KBM-7 (cell line): ENCODE measurements around the gene SAV1.
"Not testable (repeated sequence)": the region's sequence is repeated elsewhere in the genome, so short reads cannot be mapped to it uniquely, and the experiment has no call there.

ENCODE experiments used
- DNase-seq: peaks from one replicate; pipeline ENCODE4 v3.0.0-alpha.2; 2015
- in situ Hi-C: fragments of 300-500 bp; cut with MboI; formaldehyde crosslinking; loops from 2 replicates; pipeline ENCODE4 v1.14.3; 2020; ENCODE audit warnings: low sequenced_read_pairs, low pct_unique_long_range_greater_than_20kb, mixed read lengths

Gene SAV1

DNA sequence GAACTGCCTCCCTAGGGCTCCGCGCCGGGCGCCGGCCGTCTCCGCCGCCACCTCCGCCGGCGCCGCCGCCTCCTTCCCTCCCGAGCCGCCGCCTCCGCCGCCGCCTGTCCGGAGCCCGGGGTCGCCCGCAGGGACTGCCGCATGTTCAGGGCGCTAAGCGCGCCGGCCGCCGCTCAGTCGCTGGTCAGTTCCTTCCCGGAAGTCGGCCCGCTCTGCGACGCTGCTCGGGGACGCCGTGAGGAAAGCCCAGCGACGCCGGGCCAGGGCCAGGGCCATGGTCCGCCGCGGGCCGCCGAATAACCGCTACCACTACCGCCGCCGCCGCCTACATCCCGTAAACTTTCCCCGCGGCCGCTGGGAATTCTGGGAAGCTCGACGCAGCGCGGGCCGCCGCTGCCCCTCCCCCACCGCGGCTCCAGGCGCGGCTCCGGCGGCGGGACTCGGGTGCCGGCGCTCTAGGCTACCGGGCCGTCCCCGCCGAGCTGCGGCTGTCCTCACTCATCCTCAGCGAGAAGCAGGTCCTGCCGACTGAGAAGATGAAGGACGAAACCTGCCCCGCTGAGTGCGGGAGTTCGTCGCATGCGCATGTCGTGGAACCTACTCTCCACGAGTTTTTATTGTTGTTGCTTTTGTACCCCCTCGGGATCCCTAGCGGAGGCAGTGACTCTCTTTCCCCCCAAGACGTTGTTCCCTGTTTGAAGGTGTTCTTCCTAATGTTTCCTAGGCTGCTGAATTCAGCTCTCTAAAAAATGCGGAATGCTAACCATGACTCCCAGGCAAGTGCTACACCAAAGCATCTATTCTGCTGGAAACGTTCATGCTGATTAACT is at the start of gene SAV1:
TSS of gene SAV1 (minus strand) at position 311 of the 830 bp plus-strand sequence. CDS start 339 bp downstream, outside the sequence.
- DNase-seq: peak; percentile 73

GRCh38 chr14:50717811-50718210 is 49.7 kb upstream of the SAV1 start:
- in situ Hi-C loops: no loop called here
- no peak for DNase-seq

More for the DNA sequence above, at the start of gene SAV1:
- in situ Hi-C loops: no loop called here

DNA sequence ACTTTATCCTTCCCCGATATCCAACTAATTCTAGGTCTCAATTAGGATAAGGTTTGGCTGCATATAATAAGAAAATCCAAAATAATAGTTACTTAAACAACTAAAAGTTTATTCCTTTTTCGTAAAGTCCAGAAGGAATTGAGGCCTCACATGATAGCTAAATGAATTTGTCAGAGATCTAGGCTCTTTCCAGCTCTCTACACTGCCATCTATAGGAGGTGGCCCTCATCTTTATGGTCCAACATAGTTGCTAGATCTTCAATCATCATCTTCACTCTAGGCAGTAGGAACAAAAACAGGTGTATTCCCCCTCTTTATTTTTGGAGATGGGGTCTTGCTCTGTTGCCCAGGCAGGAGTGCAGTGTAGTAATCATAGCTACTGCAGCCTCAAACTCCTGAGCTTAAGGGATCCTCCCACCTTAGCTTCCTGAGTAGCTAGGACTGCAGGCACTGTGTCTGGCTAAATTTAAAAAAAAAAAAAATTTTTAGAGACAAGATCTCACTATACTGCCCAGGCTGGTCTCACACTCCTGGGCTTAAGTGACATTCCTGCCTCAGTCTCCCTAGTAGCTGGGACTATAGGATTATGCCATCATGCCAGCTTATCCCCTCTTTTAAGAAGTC is 46.5 kb upstream of the SAV1 start:
- in situ Hi-C loops: no loop called here
- peak; percentile 50 for DNase-seq

- no peak for DNase-seq
- in situ Hi-C loops: no loop called here
Observed at GRCh38 chr14:50711043-50711442, 42.9 kb upstream of the SAV1 start.

GRCh38 chr14:50705026-50705593 is 37.0 kb upstream of the SAV1 start:
- no peak for DNase-seq
- in situ Hi-C loops: no loop called here

- DNase-seq: no peak
- in situ Hi-C loops: no loop called here
Observed at GRCh38 chr14:50704454-50705010, 36.4 kb upstream of the SAV1 start.

DNA sequence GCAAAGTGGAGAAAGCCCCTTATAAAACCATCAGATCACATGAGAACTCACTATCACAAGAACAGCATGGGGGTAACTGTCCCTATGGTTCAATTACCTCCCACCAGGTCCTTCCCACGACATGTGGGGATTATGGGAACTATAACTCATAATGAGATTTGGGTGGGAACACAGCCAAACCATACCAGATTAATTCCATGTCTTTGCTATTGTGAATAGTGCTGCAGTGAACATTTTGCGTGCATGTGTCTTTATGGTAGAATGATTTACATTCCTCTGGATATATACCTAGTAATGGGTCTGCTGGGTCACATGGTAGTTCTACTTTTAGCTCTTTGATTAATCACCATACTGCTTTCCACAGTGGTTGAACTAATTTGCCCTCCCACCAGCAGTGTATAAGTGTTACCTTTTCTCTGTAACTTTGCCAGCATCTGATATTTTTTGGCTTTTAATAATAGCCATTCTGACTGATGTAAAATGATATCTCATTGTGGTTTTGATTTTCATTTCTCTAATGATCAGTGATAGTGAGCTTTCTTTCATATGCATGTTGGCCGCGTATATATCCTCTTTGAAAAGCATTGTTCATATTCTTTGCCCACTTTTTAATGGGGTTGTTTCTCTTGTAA is 29.7 kb upstream of the SAV1 start:
- no peak for DNase-seq
- in situ Hi-C loops: no loop called here

- in situ Hi-C loops: not testable (repeated sequence)
Observed at GRCh38 chr14:50694260-50694659, 26.2 kb upstream of the SAV1 start.

GRCh38 chr14:50688875-50689274 is 20.8 kb upstream of the SAV1 start:
- DNase-seq: no peak

More at GRCh38 chr14:50694260-50694659, 26.2 kb upstream of the SAV1 start:
- not testable (repeated sequence) for DNase-seq

GRCh38 chr14:50679674-50680073 is 11.6 kb upstream of the SAV1 start:
- in situ Hi-C loops: no loop called here
- DNase-seq: no peak

More at GRCh38 chr14:50688875-50689274, 20.8 kb upstream of the SAV1 start:
- in situ Hi-C loops: no loop called here

DNA sequence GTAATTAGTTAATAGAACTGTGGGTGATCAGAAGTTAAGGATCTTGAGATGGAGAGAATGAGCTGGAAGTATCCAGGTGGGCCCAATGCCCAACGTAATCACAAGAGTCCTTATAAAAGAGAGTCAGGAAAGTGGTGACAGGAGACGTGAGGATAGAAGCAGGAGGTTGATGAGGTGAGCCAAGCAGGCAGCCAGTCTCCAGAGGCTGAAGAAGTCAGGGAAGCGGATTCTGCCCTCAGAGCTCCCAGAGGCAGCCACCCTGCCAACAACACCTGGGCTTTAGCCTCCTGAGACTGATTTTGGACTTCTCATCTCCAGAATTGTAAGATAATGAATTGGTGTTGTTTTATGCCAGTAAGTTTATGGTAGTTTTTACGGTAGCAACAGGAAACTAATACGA is 10.1 kb upstream of the SAV1 start:
- no peak for DNase-seq

GRCh38 chr14:50677527-50678063 is 9.5 kb upstream of the SAV1 start:
- in situ Hi-C loops: no loop called here
- DNase-seq: peak; percentile 85

More for the DNA sequence above, 10.1 kb upstream of the SAV1 start:
- in situ Hi-C loops: no loop called here

DNA sequence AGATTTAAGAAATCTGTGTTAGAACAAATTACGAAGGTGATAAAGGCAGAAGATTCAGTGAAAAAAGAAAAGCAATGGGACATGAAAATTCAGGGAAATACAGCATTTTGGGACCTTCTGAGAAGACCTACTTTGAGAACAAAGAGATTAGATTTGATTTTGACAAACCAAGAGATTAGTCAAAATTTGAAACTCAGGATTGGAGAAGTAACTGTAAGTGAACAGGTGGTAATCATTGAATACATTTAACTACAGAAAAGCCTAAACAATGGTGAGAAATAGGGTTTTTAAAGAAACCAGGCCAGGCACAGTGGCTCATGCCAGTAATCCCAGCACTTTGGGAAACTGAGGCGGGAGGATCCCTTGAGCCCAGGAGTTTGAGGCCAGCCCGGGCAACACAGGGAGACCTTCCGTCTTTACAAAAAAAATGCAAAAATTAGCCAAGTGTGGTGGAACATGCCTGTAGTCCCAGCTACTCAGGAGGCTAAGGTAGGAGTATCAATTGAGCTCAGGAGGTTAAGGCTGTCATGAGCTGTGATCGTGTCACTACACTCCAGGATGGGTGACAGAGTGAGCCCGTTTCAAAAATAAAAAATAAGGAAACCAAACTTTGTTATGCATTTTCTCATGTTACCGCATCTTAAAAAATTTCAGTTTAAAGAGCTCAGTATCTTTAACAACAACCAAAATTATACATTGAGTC is 8.9 kb upstream of the SAV1 start:
- DNase-seq: no peak
- in situ Hi-C loops: no loop called here

- in situ Hi-C loops: no loop called here
- no peak for DNase-seq
Observed at GRCh38 chr14:50675597-50675996, 7.5 kb upstream of the SAV1 start.

DNA sequence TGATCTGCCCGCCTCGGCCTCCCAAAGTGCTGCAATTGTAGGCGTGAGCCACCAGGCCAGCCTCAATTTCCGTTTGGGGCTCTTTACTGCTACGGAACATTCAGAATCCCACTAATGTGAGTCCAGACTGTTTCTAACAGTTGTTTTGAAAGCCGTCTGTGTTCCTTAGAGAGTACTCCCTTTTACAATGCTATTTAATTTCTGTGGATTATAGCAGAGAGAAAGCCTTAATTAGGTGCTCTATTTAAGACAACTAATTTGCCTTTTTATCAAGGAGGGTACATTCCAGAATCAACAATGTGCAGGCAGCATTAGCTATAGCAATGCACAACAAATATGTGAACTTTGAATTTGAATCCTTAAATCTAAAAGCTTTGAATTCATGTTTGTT is 2.8 kb upstream of the SAV1 start:
- no peak for DNase-seq
- in situ Hi-C loops: no loop called here

DNA sequence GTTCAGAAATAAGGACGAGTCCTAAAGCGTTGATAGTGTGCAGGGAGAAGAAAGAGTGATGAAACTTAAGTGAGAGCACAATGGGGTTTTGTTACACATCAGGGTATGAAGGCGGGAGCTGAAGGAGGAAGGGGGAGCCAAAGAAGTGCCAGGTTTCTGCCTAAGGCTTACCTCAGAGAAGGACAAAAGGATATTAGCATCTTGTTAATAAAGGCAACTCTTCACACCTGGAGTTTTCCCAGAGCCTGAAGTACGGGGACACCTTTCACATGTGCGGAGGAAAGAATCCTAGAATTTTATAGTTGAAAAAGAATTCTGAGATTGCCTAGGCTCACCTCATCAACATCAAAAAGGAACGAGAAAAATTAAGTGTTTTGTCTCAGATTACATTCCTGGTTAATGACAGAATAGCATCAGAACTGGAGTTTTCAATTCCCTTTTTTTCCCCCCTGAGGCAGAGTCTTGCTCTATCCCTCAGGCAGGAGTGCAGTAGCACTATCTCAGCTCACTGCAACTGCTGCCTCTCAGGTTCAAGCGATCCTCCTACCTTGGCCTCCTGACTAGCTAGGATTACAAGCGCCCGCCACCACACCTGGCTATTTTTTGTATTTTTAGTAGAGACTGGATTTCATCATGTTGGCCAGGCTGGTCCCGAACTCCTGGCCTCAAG is 2.2 kb upstream of the SAV1 start:
- no peak for DNase-seq

DNA sequence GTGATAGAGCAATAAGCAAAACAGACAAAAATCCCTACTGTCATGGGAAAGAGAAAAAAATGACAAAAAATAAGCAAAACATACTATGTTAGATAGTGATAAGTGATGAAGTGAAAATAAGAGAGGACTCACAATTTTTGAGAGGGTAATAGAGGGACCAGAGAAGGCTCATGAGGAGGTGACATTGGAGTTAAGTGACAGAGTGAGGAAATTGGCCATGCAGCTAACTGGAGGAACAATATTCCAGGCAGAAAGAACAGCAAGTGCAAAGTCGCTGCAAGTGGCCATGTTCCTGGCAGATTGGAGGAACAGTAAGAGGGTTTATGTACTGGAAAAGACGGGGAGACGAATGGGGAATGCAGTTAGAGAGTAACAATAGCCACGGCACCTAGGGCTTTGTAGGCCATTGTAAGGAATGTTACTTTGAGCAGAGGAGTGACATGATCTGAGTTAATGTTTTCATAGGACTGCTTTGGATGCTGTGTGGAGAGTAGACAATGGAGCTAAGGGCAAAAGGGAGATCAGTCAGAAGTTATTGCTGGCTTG is 1.4 kb upstream of the SAV1 start:
- DNase-seq: no peak
- in situ Hi-C loops: no loop called here

More for the DNA sequence above, 2.2 kb upstream of the SAV1 start:
- in situ Hi-C loops: no loop called here

DNA sequence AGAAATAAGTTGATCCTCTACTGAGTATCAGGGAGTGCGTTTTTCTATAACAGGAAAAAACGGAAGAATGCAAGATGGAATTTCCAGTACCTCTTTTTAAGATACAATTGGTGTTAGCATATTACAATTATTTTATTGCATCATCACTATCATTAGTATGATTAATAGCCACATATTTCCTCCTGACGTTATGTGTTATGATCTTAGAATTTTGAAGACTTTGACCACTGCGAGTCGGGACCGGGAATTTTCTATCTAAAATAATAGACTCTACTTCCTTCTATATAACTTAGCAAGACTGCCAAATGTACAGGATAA is 679 bp upstream of the SAV1 start:
- no peak for DNase-seq
- in situ Hi-C loops: no loop called here
